HCT116 (cell line): Measurements from ENCODE around the gene MINAR1. TPM values are rescaled to one million over a fixed set of nuclear protein-coding genes. Genes with fewer than 3 reads are reported as not detected.

Experiments
- ATAC-seq: fragments of 200-7000 bp; cut with Tn5 transposase; 2 replicates; pipeline ENCODE4 v1.9.1; 2020; ENCODE audit warnings: mild to moderate bottlenecking, moderate library complexity
- BruUV-seq: library from RNA; stranded (reverse); fragments of 400-500 nt; replicated peaks from 2 replicates; lab custom pipeline; 2021; lab: Mats Ljungman, UMichigan
- CTCF ChIA-PET: fragments of 300-600 bp; sonication (Branson Sonifier 250); formaldehyde crosslinking; loops from one replicate; lab custom pipeline; 2021; ENCODE audit warnings: antibody characterized with exemption; lab: Charles Lee
- POLR2A ChIA-PET: fragments of 300-600, 350-600 bp; sonication (Branson Sonifier 250); formaldehyde crosslinking; loops from one replicate; lab custom pipeline; 2021; ENCODE audit warnings: antibody characterized with exemption; lab: Charles Lee
- RAD21 ChIA-PET, 2 experiments: fragments of 300-600 bp; sonication (Branson Sonifier 250); formaldehyde crosslinking; loops; one replicate each; lab custom pipeline; 2023; ENCODE audit warnings: low total read pairs in 2 of 2; ENCODE audit not compliant: uncharacterized antibody in 2 of 2, unreplicated experiment in 2 of 2, low non-redundant PET in 1 of 2; lab: Charles Lee
- DNase-seq: peaks from one replicate; pipeline ENCODE4 v3.0.0-alpha.2; 2010; ENCODE audit warnings: low read depth, low spot score
- H2AFZ ChIP-seq: fragments of 200-600 bp; shearing (Covaris generic), sonication (generic); 2 replicates; pipeline ENCODE4 v1.6.1; 2017; ENCODE audit warnings: low read depth, mixed run types, mixed read lengths, antibody characterized with exemption, low read length; ENCODE audit not compliant: poor library complexity, severe bottlenecking
- H3K27ac ChIP-seq: 2 replicates; pipeline ENCODE4 v1.5.1; 2012; ENCODE audit warnings: low read depth, low read length
- H3K27me3 ChIP-seq: fragments of 200-600 bp; sonication (generic); 2 replicates; pipeline ENCODE4 v1.6.1; 2016; ENCODE audit warnings: mixed run types, low read length, mixed read lengths; ENCODE audit not compliant: insufficient read depth
- H3K36me3 ChIP-seq, 2 experiments: fragments of 200-500 bp in 1 of 2; fragments of 200-600 bp in 1 of 2; sonication (Bioruptor generic) in 1 of 2; sonication (generic) in 1 of 2; 2 replicates each; pipeline versions ENCODE4 v1.5.1 to v1.6.1; 2014 to 2016; ENCODE audit warnings: low read length in 2 of 2, inconsistent platforms in 1 of 2, mixed read lengths in 1 of 2, mixed run types in 1 of 2; ENCODE audit not compliant: insufficient read depth in 2 of 2, control insufficient read depth in 1 of 2
- H3K4me1 ChIP-seq, 2 experiments: fragments of 200-600 bp in 1 of 2; sonication (generic) in 1 of 2; 2 replicates each; pipeline versions ENCODE4 v1.5.1 to v1.6.1; 2012 to 2017; ENCODE audit warnings: low read length in 2 of 2, inconsistent platforms in 1 of 2, mild to moderate bottlenecking in 1 of 2, mixed read lengths in 1 of 2, mixed run types in 1 of 2, moderate library complexity in 1 of 2; ENCODE audit not compliant: insufficient read depth in 2 of 2, control insufficient read depth in 1 of 2
- H3K4me2 ChIP-seq: fragments of 200-600 bp; sonication (generic); 2 replicates; pipeline ENCODE4 v1.6.1; 2017; ENCODE audit warnings: mixed run types, low read length, mixed read lengths
- H3K4me3 ChIP-seq, 2 experiments: fragments of 200-600 bp in 1 of 2; sonication (generic) in 1 of 2; replicated peaks in 1 of 2; 2 replicates each; pipeline ENCODE4 v1.5.1; 2011 to 2016; ENCODE audit warnings: low read length in 2 of 2, control low read depth in 1 of 2, low read depth in 1 of 2, mild to moderate bottlenecking in 1 of 2, mixed read lengths in 1 of 2, mixed run types in 1 of 2
- H3K79me2 ChIP-seq: fragments of 200-600 bp; sonication (generic); 2 replicates; pipeline ENCODE4 v1.6.1; 2017; ENCODE audit warnings: mild to moderate bottlenecking, mixed run types, low read length, moderate library complexity, mixed read lengths; ENCODE audit not compliant: insufficient read depth
- H3K9ac ChIP-seq: fragments of 200-600 bp; sonication (generic); 2 replicates; pipeline ENCODE4 v1.6.1; 2016; ENCODE audit warnings: low read length, mixed read lengths
- H3K9me2 ChIP-seq: fragments of 200-600 bp; sonication (generic), shearing (Covaris generic); 2 replicates; pipeline ENCODE4 v1.6.1; 2017; ENCODE audit warnings: mixed run types, mild to moderate bottlenecking, moderate library complexity; ENCODE audit not compliant: insufficient read depth
- H3K9me3 ChIP-seq, 2 experiments: fragments of 200-500 bp in 1 of 2; fragments of 200-600 bp in 1 of 2; sonication (Bioruptor generic) in 1 of 2; sonication (generic) in 1 of 2; 2 replicates each; pipeline ENCODE4 v1.6.1; 2014 to 2017; ENCODE audit warnings: low read length in 2 of 2, mixed read lengths in 2 of 2, inconsistent platforms in 1 of 2, low read depth in 1 of 2, mild to moderate bottlenecking in 1 of 2, mixed run types in 1 of 2, moderate library complexity in 1 of 2; ENCODE audit not compliant: control insufficient read depth in 1 of 2, insufficient read depth in 1 of 2
- H4K20me1 ChIP-seq: fragments of 200-600 bp; sonication (generic), shearing (Covaris generic); 2 replicates; pipeline ENCODE4 v1.6.1; 2017; ENCODE audit warnings: mixed run types, mild to moderate bottlenecking, moderate library complexity; ENCODE audit not compliant: insufficient read depth
- CBX3 ChIP-seq: IDR thresholded peaks from 2 replicates; pipeline ENCODE4 v1.6.1; 2012; ENCODE audit warnings: low read depth
- CTCF ChIP-seq, 3 experiments: fragments of 200-600 bp in 1 of 3; sonication (generic) in 1 of 3; IDR thresholded peaks in 2 of 3; conservative IDR thresholded peaks in 1 of 3; 2 replicates each; pipeline ENCODE4 v1.5.1; 2012 to 2017; ENCODE audit warnings: low read depth in 2 of 3, low read length in 2 of 3, antibody characterized with exemption in 1 of 3, borderline replicate concordance in 1 of 3, control low read depth in 1 of 3, mild to moderate bottlenecking in 1 of 3, mixed read lengths in 1 of 3, mixed run types in 1 of 3, moderate library complexity in 1 of 3; ENCODE audit not compliant: insufficient read depth in 1 of 3
- EZH2 ChIP-seq: fragments of 200-600 bp; sonication (generic); IDR thresholded peaks from 2 replicates; pipeline ENCODE4 v1.6.1; 2017; ENCODE audit warnings: antibody characterized with exemption, mixed run types
- JUND ChIP-seq: IDR thresholded peaks from 2 replicates; pipeline ENCODE4 v1.6.1; 2012
- MAX ChIP-seq: IDR thresholded peaks from 2 replicates; pipeline ENCODE4 v1.6.1; 2012
- RAD21 ChIP-seq: IDR thresholded peaks from 2 replicates; pipeline ENCODE4 v1.6.1; 2012; ENCODE audit warnings: low read depth, mild to moderate bottlenecking
- REST ChIP-seq: IDR thresholded peaks from 2 replicates; pipeline ENCODE4 v1.6.1; 2012; ENCODE audit warnings: low read depth
- SRF ChIP-seq: IDR thresholded peaks from 2 replicates; pipeline ENCODE4 v1.6.1; 2012; ENCODE audit warnings: low read depth
- TCF7L2 ChIP-seq: IDR thresholded peaks from 2 replicates; pipeline ENCODE4 v1.7.0; 2011; ENCODE audit warnings: borderline replicate concordance, inconsistent platforms; ENCODE audit not compliant: insufficient read depth, insufficient read length; ENCODE audit errors: extremely low read depth
- ZFX ChIP-seq: fragments of 450-650 bp; IDR thresholded peaks from 2 replicates; pipeline ENCODE4 v1.6.1; 2017
- intact Hi-C: fragments of 100-400 bp; cut with micrococcal nuclease; formaldehyde crosslinking; loops from 2 replicates; pipeline ENCODE4 v1.10.0; 2022
- total RNA-seq: library from RNA; stranded (reverse); gene quantifications from one replicate; pipeline ENCODE4 v1.2.1, GENCODE V29; 2021; ENCODE audit not compliant: unreplicated experiment

The MINAR1 gene
- total RNA-seq, 1 experiment from 2014 or later = 1.9 TPM

- POLR2A ChIA-PET = no interaction called here
- no peak for DNase-seq
- intact Hi-C loops = no loop called here
These were observed 23.8 kb downstream of the MINAR1 start for GRCh38 chr15:79455943-79456342.

GRCh38 chr15:79458491-79458890 lies 26.4 kb downstream of the MINAR1 start:
- Histone ChIP-seq H3K9me3 (no peaks in the 10 kb centered on the region), H3K4me1 (no peaks in the 10 kb centered on the region), H3K36me3 (no peaks in the 10 kb centered on the region), H2AFZ (no peak overlapping the region), H3K9me2 (no peaks in the 10 kb centered on the region), H3K9ac (no peak overlapping the region), H3K4me3 (no peak overlapping the region), H3K79me2 (no peaks in the 10 kb centered on the region), H4K20me1 (no peaks in the 10 kb centered on the region), H3K27ac (no peak overlapping the region), H3K27me3 (no peaks in the 10 kb centered on the region), H3K4me2 (no peak overlapping the region)
- DNase-seq = no peak
- ChIA-PET POLR2A (no interaction called here), CTCF (no interaction called here), RAD21 (no interaction called here)
- TF ChIP-seq TCF7L2 (no peak), MAX (no peak), JUND (no peak), SRF (no peak), REST (no peak)
- intact Hi-C loops = no loop called here
- BruUV-seq = no TSS peak
- ATAC-seq = no peak

More at GRCh38 chr15:79455943-79456342, 23.8 kb downstream of the MINAR1 start:
- Histone ChIP-seq H3K9ac (no peak overlapping the region), H3K9me2 (no peaks in the 10 kb centered on the region), H3K4me3 (no peak overlapping the region), H3K36me3 (no peaks in the 10 kb centered on the region), H3K79me2 (no peaks in the 10 kb centered on the region), H3K27me3 (no peaks in the 10 kb centered on the region), H2AFZ (no peak overlapping the region), H3K4me2 (no peak overlapping the region), H3K9me3 (no peaks in the 10 kb centered on the region), H3K27ac (no peak overlapping the region)
- no peak for ATAC-seq
- RAD21 ChIA-PET = no interaction called here
- no TSS peak for BruUV-seq
- TF ChIP-seq CTCF (IDR thresholded peaks at IDR 0.05 in 2 of 3, conservative IDR thresholded peaks at IDR 0.05 in 1 of 3; ENCODE audit: borderline replicate concordance in 1 of 3, insufficient read depth in 1 of 3, low read depth in 2 of 3, low read length in 2 of 3) = no peak
- TF ChIP-seq ZFX = no peak
- TF ChIP-seq EZH2 = no peak
- no peak for TF ChIP-seq SRF
- no peak for TF ChIP-seq RAD21
- no peak for TF ChIP-seq CBX3
- TF ChIP-seq, all 23 proteins: peak for 0
- Histone ChIP-seq H4K20me1 (no peaks in the 10 kb centered on the region), H3K4me1 (no peaks in the 10 kb centered on the region)
- CTCF ChIA-PET = no interaction called here
